Mucosa of descending colon (tissue), 3 donors: ENCODE results near the gene SLC2A11. TPM values are rescaled to one million over a fixed set of nuclear protein-coding genes. Genes with fewer than 3 reads are reported as not detected.

Source experiments
- ATAC-seq: fragments of 200-7000 bp; cut with Tn5 transposase; one replicate; pipeline ENCODE4 v1.9.1; 2020; ENCODE audit warnings: mild to moderate bottlenecking, moderate library complexity
- DNase-seq, 3 donors: peaks; one replicate each; pipeline ENCODE4 v3.0.0-alpha.2; 2020
- H3K36me3 ChIP-seq: fragments of 200-600 bp; one replicate; pipeline ENCODE4 v1.8.0; 2021; ENCODE audit warnings: low read depth, mild to moderate bottlenecking
- H3K4me1 ChIP-seq: fragments of 200-600 bp; one replicate; pipeline ENCODE4 v1.8.0; 2021; ENCODE audit warnings: low read depth, mild to moderate bottlenecking
- H3K4me3 ChIP-seq: fragments of 200-600 bp; one replicate; pipeline ENCODE4 v1.8.0; 2021; ENCODE audit warnings: mild to moderate bottlenecking
- H3K9me3 ChIP-seq: fragments of 200-600 bp; one replicate; pipeline ENCODE4 v1.8.0; 2021; ENCODE audit warnings: mild to moderate bottlenecking
- CTCF ChIP-seq: fragments of 200-600 bp; IDR thresholded peaks from one replicate; pipeline ENCODE4 v1.8.0; 2022; ENCODE audit warnings: antibody characterized with exemption, mild to moderate bottlenecking
- intact Hi-C, 2 donors: fragments of 100-400 bp; cut with DNase I in 1 of 2; cut with micrococcal nuclease in 1 of 2; formaldehyde crosslinking; loops; one replicate each; pipeline versions ENCODE4 v1.11.0 to v1.11.1; 2022; cut with DNase I, micrococcal nuclease
- total RNA-seq, 3 donors: library from RNA; stranded (reverse); fragmentation: NEBNext Ultra II Directional in 2 of 3; extraction: Animal tissue kit (Norgen Biotek cat#: 25700) in 2 of 3; gene quantifications; one replicate each; pipeline versions ENCODE4 v1.2.1 to v1.2.4, GENCODE V29; 2021 to 2023
- donor health status: DM: no; HTN: no; CAD: no; lungs with moderate emphysema.
- donor health status: DM: no; HTN: no; CAD: no.
- donor health status: DM: no; HTN: yes; CAD: no.

The SLC2A11 gene
- total RNA-seq, 3 donors from 2014 or later = 11.5 to 14.7 (median 12.5) TPM

DNA sequence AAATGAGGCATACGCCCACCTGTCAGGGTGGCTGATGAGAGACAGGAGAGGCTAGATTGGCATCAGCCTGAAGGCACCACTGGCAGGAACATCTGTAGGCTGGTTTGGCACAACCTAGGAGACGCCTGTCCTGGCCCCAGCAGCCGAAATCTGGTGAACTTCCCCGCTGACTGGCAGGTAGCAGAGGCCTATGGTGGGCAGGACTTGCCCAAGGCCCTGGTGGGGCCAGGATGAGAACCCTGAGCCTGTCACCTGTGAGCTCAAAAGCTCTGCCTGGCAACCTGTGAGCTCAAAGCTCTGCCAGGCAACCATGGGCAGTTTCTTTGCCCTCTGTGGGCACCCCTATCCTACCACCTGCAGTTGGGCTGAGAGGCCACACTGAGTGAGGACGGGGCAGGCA lies 21.4 kb upstream of the SLC2A11 start:
- no peak overlapping the region for H3K4me3 ChIP-seq
- peaks cover 13% of the 10 kb centered on the region for H3K4me1 ChIP-seq
- DNase-seq = peak in 2 of 3 donors; percentile 21 to 49
- peaks cover 3% of the 10 kb centered on the region for H3K36me3 ChIP-seq
- no peak for TF ChIP-seq CTCF
- ATAC-seq = no peak
- no peaks in the 10 kb centered on the region for H3K9me3 ChIP-seq
- intact Hi-C loops = no loop called here

GRCh38 chr22:23836692-23837495 lies 20.8 kb upstream of the SLC2A11 start:
- no peak for TF ChIP-seq CTCF
- H3K4me1 ChIP-seq = peaks cover 13% of the 10 kb centered on the region
- H3K36me3 ChIP-seq = peaks cover 3% of the 10 kb centered on the region
- no peak for ATAC-seq
- intact Hi-C loops = no loop called here
- no peaks in the 10 kb centered on the region for H3K9me3 ChIP-seq
- DNase-seq = peak in 2 of 3 donors; percentile 30 to 48
- H3K4me3 ChIP-seq = no peak overlapping the region

DNA sequence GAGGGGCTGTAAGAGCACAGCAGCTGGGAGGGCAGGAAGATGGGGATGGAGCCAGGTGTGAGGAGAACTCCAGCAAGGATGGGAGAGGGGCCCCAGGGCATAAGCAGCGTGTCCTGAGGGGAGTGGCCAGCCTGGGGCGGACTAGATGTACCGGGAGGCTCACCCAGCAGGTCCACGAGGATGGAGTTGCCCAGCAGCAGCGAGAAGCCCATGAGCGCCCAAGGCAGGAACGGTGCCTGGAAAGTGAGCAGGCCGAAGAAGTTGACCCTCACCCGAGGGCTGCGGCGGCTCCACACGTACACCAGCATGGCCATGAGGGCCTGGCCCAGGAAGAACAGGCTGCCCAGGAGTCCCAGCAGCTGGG lies 20.2 kb upstream of the SLC2A11 start:
- H3K4me1 ChIP-seq = peaks cover 13% of the 10 kb centered on the region
- intact Hi-C loops = no loop called here
- H3K9me3 ChIP-seq = no peaks in the 10 kb centered on the region
- DNase-seq (peak in 2 of 3 donors; percentile 38 to 55), ATAC-seq (no peak)
- peaks cover 3% of the 10 kb centered on the region for H3K36me3 ChIP-seq
- no peak for TF ChIP-seq CTCF
- H3K4me3 ChIP-seq = no peak overlapping the region

DNA sequence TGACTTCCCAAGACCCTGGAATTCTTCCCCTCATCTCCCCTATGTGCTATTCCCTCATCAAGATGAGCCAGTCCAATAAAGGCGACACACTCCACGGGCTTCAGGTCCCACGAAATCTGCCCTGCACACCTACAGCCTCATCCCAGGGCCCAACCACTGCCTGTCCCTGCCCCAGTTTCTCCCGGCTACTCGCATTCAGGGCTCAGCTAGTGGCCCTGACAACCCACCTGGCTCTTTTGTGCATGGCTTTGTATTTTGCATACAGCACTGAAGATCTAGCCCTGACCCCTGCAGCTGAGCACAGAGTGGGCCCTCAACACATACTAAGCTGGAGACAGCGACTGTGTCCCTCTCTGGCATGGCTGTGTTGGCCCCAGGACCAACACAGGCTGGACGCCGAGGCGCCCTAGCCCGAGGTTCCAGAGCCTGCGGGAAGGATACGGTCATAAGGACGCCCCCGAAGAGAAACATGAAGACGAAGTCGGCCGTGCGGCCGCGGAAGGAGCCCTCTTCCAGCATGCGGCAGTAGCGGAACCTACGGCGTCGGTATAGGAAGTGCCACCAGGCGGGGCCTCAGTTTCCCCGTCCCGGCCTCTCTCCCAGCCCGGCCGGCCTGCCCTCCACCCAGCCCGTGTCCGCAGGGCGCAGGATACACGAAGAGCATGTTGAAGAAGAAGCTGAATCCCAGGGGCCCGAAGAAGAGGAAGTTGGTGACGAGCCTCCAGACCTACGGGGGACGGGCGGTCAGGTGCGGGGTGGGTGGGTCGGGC lies 19.6 kb upstream of the SLC2A11 start:
- Histone ChIP-seq H3K9me3 (no peaks in the 10 kb centered on the region), H3K4me1 (peaks cover 13% of the 10 kb centered on the region), H3K36me3 (peaks cover 3% of the 10 kb centered on the region), H3K4me3 (no peak overlapping the region)
- peak in 1 of 3 donors; percentile 33 for DNase-seq
- peak; percentile 1 for ATAC-seq
- intact Hi-C loops = no loop called here
- no peak for TF ChIP-seq CTCF

GRCh38 chr22:23838681-23839468 lies 18.8 kb upstream of the SLC2A11 start, which contains the start of gene DERL3:
TSS of gene DERL3 (minus strand) at chr22:23839006. CDS start at chr22:23838987, 19 bp downstream.
- ATAC-seq = peak; percentile 93
- peak; percentile 8 for TF ChIP-seq CTCF

More at GRCh38 chr22:23838681-23839468, 18.8 kb upstream of the SLC2A11 start, which contains the start of gene DERL3:
- H3K4me1 ChIP-seq = peaks cover 13% of the 10 kb centered on the region
- intact Hi-C loops = no loop called here
- H3K4me3 ChIP-seq = peak within 1 kb of the TSS; percentile 28
- H3K36me3 ChIP-seq = no peaks in the 10 kb centered on the region
- DNase-seq = peak; percentile 99 to 100 (median 99)
- no peaks in the 10 kb centered on the region for H3K9me3 ChIP-seq
